Ascending aorta (tissue), 2 donors: Measurements from ENCODE around the gene CUL2. TPM values are rescaled to one million over a fixed set of nuclear protein-coding genes. Genes with fewer than 3 reads are reported as not detected.

Experiments used
- DNase-seq, 2 donors: peaks; one replicate each; pipeline ENCODE4 v3.0.0-alpha.2; 2019; ENCODE audit warnings: low spot score in 2 of 2
- H3K27ac ChIP-seq, 2 donors: fragments of 200-600 bp; sonication (generic); one replicate each; pipeline ENCODE4 v1.5.1; 2016 to 2017; ENCODE audit warnings: mild to moderate bottlenecking in 1 of 2
- H3K27me3 ChIP-seq: fragments of 200-600 bp; sonication (generic); one replicate; pipeline ENCODE4 v1.5.1; 2017
- H3K36me3 ChIP-seq, 2 donors: fragments of 200-600 bp; sonication (generic); one replicate each; pipeline ENCODE4 v1.5.1; 2016
- H3K4me1 ChIP-seq, 2 donors: fragments of 200-600 bp; sonication (generic); one replicate each; pipeline ENCODE4 v1.5.1; 2016 to 2017; ENCODE audit warnings: mild to moderate bottlenecking in 1 of 2
- H3K4me3 ChIP-seq, 2 donors: fragments of 200-600 bp; sonication (generic); one replicate each; pipeline ENCODE4 v1.5.1; 2016 to 2017; ENCODE audit warnings: mild to moderate bottlenecking in 1 of 2
- H3K9me3 ChIP-seq, 2 donors: fragments of 200-600 bp; sonication (generic); one replicate each; pipeline ENCODE4 v1.5.1; 2016
- CTCF ChIP-seq, 3 experiments: fragments of 200-600 bp in 2 of 3; fragments of 450-650 bp in 1 of 3; sonication (generic) in 2 of 3; IDR thresholded peaks; one replicate each; pipeline ENCODE4 v1.5.1; 2016 to 2019; ENCODE audit warnings: antibody characterized with exemption in 3 of 3, mild to moderate bottlenecking in 1 of 3, moderate library complexity in 1 of 3
- intact Hi-C: fragments of 100-400 bp; cut with DNase I; formaldehyde crosslinking; loops from one replicate; pipeline ENCODE4 v1.15.1; 2023
- total RNA-seq: library from RNA; depleted of rRNA; stranded (reverse); fragments of >200 nt; gene quantifications from one replicate; pipeline ENCODE4 v1.1.0, GENCODE V29; 2016

CUL2 gene
- total RNA-seq, 1 donor from 2014 or later = 9.7 TPM

GRCh38 chr10:35079265-35079664, 10.9 kb downstream of the CUL2 start:
- intact Hi-C loops = no loop called here
- Histone ChIP-seq H3K27ac (no peak overlapping the region), H3K9me3 (no peaks in the 10 kb centered on the region), H3K4me3 (no peak overlapping the region), H3K36me3 (peaks cover 0 to 5% of the 10 kb centered on the region in 2 donors), H3K4me1 (no peaks in the 10 kb centered on the region), H3K27me3 (no peaks in the 10 kb centered on the region)
- DNase-seq = no peak
- no peak for TF ChIP-seq CTCF (IDR thresholded peaks at IDR 0.05)

GRCh38 chr10:35075228-35075627, 14.9 kb downstream of the CUL2 start:
- Histone ChIP-seq H3K36me3 (peaks cover 0 to 10% of the 10 kb centered on the region in 2 donors), H3K4me1 (no peaks in the 10 kb centered on the region), H3K27ac (no peak overlapping the region), H3K9me3 (no peaks in the 10 kb centered on the region), H3K27me3 (no peaks in the 10 kb centered on the region), H3K4me3 (no peak overlapping the region)
- DNase-seq = no peak
- no peak for TF ChIP-seq CTCF (IDR thresholded peaks at IDR 0.05)
- intact Hi-C loops = no loop called here

GRCh38 chr10:35074266-35074665, 15.9 kb downstream of the CUL2 start:
- Histone ChIP-seq H3K27ac (no peak overlapping the region), H3K9me3 (no peaks in the 10 kb centered on the region), H3K27me3 (no peaks in the 10 kb centered on the region), H3K36me3 (peaks cover 3 to 15% of the 10 kb centered on the region in 2 donors), H3K4me3 (no peak overlapping the region), H3K4me1 (no peaks in the 10 kb centered on the region)
- no peak for TF ChIP-seq CTCF (IDR thresholded peaks at IDR 0.05)
- intact Hi-C loops = no loop called here
- no peak for DNase-seq

- TF ChIP-seq CTCF (IDR thresholded peaks at IDR 0.05) = no peak
- Histone ChIP-seq H3K27ac (no peak overlapping the region), H3K27me3 (no peaks in the 10 kb centered on the region), H3K36me3 (peaks cover 16 to 32% of the 10 kb centered on the region in 2 donors), H3K4me1 (no peaks in the 10 kb centered on the region), H3K9me3 (no peaks in the 10 kb centered on the region), H3K4me3 (no peak overlapping the region)
- intact Hi-C loops = no loop called here
- no peak for DNase-seq
These were observed 19.6 kb downstream of the CUL2 start for GRCh38 chr10:35070521-35070920.

- intact Hi-C loops = no loop called here
- no peak overlapping the region for H3K27ac ChIP-seq
- no peak for TF ChIP-seq CTCF (IDR thresholded peaks at IDR 0.05)
- no peaks in the 10 kb centered on the region for H3K4me1 ChIP-seq
- no peaks in the 10 kb centered on the region for H3K9me3 ChIP-seq
- no peaks in the 10 kb centered on the region for H3K27me3 ChIP-seq
- H3K36me3 ChIP-seq = peaks cover 33 to 65% of the 10 kb centered on the region in 2 donors
- no peak for DNase-seq
- no peak overlapping the region for H3K4me3 ChIP-seq
These were observed 26.2 kb downstream of the CUL2 start for GRCh38 chr10:35063837-35064454.

GRCh38 chr10:35059481-35059880, 30.7 kb downstream of the CUL2 start:
- H3K4me3 ChIP-seq = no peak overlapping the region
- intact Hi-C loops = no loop called here

More at GRCh38 chr10:35059481-35059880, 30.7 kb downstream of the CUL2 start:
- H3K27me3 ChIP-seq = no peaks in the 10 kb centered on the region
- no peaks in the 10 kb centered on the region for H3K4me1 ChIP-seq
- H3K36me3 ChIP-seq = peaks cover 28 to 59% of the 10 kb centered on the region in 2 donors
- DNase-seq = no peak
- no peak for TF ChIP-seq CTCF (IDR thresholded peaks at IDR 0.05)
- H3K27ac ChIP-seq = no peak overlapping the region
- H3K9me3 ChIP-seq = no peaks in the 10 kb centered on the region
